BLaER1 treated with 17β-estradiol and CSF1 and Interleukin-3, amounts not matched to agents 10 nM and 100 nM (cell line): ENCODE data around the gene TGFBR2.

ENCODE experiments used
- H3K27ac ChIP-seq, 11 experiments: shearing (Covaris generic); formaldehyde crosslinking; 2 replicates each; pipeline ENCODE4 v1.8.1; 2022
- H3K27me3 ChIP-seq, 11 experiments: shearing (Covaris generic); formaldehyde crosslinking; 2 replicates each; pipeline ENCODE4 v1.8.1; 2022
- H3K36me3 ChIP-seq, 11 experiments: shearing (Covaris generic); formaldehyde crosslinking; 2 replicates each; pipeline ENCODE4 v1.8.1; 2022
- H3K4me1 ChIP-seq, 10 experiments: shearing (Covaris generic); formaldehyde crosslinking; 2 replicates each; pipeline ENCODE4 v1.8.1; 2022
- H3K4me2 ChIP-seq, 11 experiments: shearing (Covaris generic); formaldehyde crosslinking; 2 replicates each; pipeline ENCODE4 v1.8.1; 2022
- H3K4me3 ChIP-seq, 10 experiments: shearing (Covaris generic); formaldehyde crosslinking; 2 replicates each; pipeline ENCODE4 v1.8.1; 2022
- H3K9ac ChIP-seq, 11 experiments: shearing (Covaris generic); formaldehyde crosslinking; 2 replicates each; pipeline ENCODE4 v1.8.1; 2022
- H3K9me3 ChIP-seq, 11 experiments: shearing (Covaris generic); formaldehyde crosslinking; replicated peaks in 1 of 11; 2 replicates each; pipeline ENCODE4 v1.8.1; 2022
- H4K20me1 ChIP-seq, 11 experiments: shearing (Covaris generic); formaldehyde crosslinking; 2 replicates each; pipeline ENCODE4 v1.8.1; 2022
- Cebpa-rat ChIP-seq, 11 experiments: shearing (Covaris generic); IDR thresholded peaks; 2 replicates each; pipeline ENCODE4 v1.8.1; 2022

Gene TGFBR2

DNA sequence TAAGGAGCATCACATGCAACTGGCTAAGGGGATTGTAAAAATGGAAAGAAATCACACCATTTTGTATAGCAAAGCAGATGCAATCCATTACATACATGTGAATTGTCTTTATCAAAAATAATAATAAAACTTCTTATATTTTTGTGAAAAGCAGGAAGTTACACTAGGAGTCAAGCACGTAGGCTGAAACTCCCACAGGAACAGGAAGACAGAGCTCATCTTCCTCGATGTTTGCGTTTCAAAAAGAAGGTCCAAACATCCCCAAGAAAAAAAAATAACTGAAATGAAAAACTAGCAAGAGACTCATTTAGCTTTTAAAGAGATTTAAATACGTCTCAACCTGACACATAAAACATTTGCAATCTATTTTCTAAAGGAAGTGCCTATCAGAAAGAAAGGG is 106.6 kb downstream of the TGFBR2 start:
- Histone ChIP-seq H3K9me3 (peaks cover 0 to 41% (median 30%) of the 10 kb centered on the region in 11 experiments; a peak in 19 of 22 replicates), H3K27me3 (no peaks in the 10 kb centered on the region), H3K4me3 (no peak overlapping the region), H3K36me3 (no peaks in the 10 kb centered on the region), H3K27ac (peak overlapping the region in 2 of 11 experiments; percentile 18 to 30; a peak in 2 of 22 replicates), H3K4me2 (peak overlapping the region in 8 of 11 experiments; percentile 17 to 68 (median 30); a peak in 10 of 22 replicates), H3K9ac (no peak overlapping the region; a peak in 1 of 22 replicates), H3K4me1 (peaks cover 0 to 27% (median 9%) of the 10 kb centered on the region in 10 experiments; a peak in 12 of 20 replicates), H4K20me1 (no peaks in the 10 kb centered on the region)
- no peak for TF ChIP-seq Cebpa-rat (IDR thresholded peaks at IDR 0.05)

DNA sequence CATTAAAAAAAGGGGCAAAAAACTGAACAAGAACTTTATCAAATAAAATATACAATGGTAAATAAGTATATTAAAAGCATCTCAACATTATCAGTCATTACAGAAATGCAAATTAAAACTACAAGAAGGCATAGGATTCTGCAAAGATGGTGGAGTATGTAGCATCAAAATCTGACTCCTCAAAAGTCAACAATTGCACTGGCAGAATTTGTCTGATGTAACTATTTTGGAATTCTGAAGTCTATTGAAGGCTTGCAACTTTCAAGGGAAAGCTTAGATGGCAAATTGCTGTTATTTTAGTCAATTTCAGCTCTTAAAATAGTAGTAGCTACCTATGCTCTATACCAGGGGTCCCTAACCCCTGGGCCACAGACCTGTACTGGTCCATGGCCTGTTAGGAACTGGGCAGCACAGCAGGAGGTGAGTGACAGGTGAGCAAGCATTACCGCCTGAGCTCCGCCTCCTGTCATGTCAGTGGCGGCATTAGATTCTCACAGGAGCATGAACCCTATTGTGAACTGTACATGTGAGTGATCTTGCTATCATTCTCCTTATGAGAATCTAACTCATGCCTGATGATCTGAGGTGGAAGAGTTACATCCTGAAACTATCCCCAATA is 107.6 kb downstream of the TGFBR2 start:
- no peaks in the 10 kb centered on the region for H3K36me3 ChIP-seq
- H3K4me2 ChIP-seq, result no peak overlapping the region
- no peaks in the 10 kb centered on the region for H3K27me3 ChIP-seq
- H3K9ac ChIP-seq, result no peak overlapping the region
- H3K9me3 ChIP-seq, result peaks cover 0 to 48% (median 36%) of the 10 kb centered on the region in 11 experiments; a peak in 19 of 22 replicates
- no peak for TF ChIP-seq Cebpa-rat (IDR thresholded peaks at IDR 0.05)
- H3K27ac ChIP-seq, result no peak overlapping the region
- H3K4me1 ChIP-seq, result peaks cover 4 to 36% (median 19%) of the 10 kb centered on the region in 10 experiments; a peak in 19 of 20 replicates
- no peak overlapping the region for H3K4me3 ChIP-seq
- H4K20me1 ChIP-seq, result no peaks in the 10 kb centered on the region

DNA sequence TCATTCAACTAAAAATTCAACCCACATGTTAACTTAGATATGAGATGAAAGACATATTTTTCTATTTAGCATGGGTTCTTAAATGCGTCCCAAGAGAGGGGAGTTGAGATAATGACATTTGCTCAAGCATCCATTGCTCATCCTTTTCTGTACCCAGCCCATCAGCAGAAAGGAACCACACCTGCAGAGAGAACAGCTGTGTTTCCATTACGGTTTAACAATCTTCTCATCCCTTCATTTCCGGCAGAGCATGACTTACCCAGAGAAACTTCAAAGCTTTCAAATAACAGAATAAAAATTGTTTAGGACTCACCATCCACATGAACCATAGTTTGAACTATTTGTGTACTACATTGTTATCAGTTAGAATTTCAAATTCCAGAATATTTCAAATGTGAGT is 113.1 kb downstream of the TGFBR2 start:
- Histone ChIP-seq H3K4me3 (peak overlapping the region in 1 of 10 experiments; percentile 9; a peak in 1 of 20 replicates), H3K36me3 (no peaks in the 10 kb centered on the region), H3K27ac (peak overlapping the region in 1 of 11 experiments; percentile 33; a peak in 1 of 22 replicates), H4K20me1 (no peaks in the 10 kb centered on the region), H3K4me2 (peak overlapping the region in 8 of 11 experiments; percentile 23 to 69 (median 50); a peak in 15 of 22 replicates), H3K4me1 (peaks cover 0 to 38% (median 16%) of the 10 kb centered on the region in 10 experiments; a peak in 14 of 20 replicates), H3K27me3 (no peaks in the 10 kb centered on the region), H3K9ac (no peak overlapping the region), H3K9me3 (peaks cover 6 to 91% (median 43%) of the 10 kb centered on the region in 11 experiments; a peak in 18 of 22 replicates)
- TF ChIP-seq Cebpa-rat (IDR thresholded peaks at IDR 0.05), result no peak

DNA sequence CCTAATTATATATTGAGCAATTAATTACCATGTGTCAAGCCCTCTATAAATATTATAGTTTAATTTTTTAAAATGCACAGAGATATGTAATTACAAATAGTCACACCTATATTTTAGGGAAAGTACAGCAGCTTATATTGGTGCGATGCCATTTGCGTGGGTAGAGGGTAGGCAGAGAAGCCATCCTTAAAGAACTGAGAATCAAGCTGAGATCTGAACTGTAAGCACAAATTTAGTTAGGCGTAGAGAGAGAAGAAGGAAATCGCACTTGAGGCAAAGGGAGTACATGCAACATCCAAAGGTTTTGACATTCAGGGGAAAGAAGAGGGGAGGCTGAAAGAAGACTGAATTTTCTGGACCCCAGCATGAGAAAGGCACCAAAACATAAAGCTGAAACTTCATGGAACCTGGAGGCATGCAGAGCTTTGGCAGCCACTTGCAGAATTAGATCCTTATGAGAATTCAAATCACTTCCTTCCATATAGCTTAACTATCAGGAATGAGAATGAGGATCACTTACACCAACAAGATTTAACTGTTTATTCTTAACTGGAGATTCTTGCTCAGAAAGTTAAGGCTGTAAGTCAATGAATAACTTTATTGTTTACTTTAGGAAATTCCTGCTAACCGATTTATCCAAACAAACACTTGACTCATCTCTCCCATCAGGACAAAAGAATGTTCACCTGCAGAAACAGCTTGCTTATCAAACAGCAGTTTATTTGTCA is 114.3 kb downstream of the TGFBR2 start:
- TF ChIP-seq Cebpa-rat (IDR thresholded peaks at IDR 0.05), result no peak
- no peaks in the 10 kb centered on the region for H3K36me3 ChIP-seq
- H3K27me3 ChIP-seq, result no peaks in the 10 kb centered on the region
- no peak overlapping the region for H3K9ac ChIP-seq
- peaks cover 0 to 38% (median 16%) of the 10 kb centered on the region in 10 experiments; a peak in 14 of 20 replicates for H3K4me1 ChIP-seq
- no peak overlapping the region for H3K4me3 ChIP-seq
- no peak overlapping the region for H3K27ac ChIP-seq
- H3K4me2 ChIP-seq, result peak overlapping the region in 4 of 11 experiments; percentile 7 to 69 (median 50); a peak in 5 of 22 replicates
- H4K20me1 ChIP-seq, result no peaks in the 10 kb centered on the region
- H3K9me3 ChIP-seq, result peaks cover 6 to 85% (median 40%) of the 10 kb centered on the region in 11 experiments; a peak in 17 of 22 replicates

DNA sequence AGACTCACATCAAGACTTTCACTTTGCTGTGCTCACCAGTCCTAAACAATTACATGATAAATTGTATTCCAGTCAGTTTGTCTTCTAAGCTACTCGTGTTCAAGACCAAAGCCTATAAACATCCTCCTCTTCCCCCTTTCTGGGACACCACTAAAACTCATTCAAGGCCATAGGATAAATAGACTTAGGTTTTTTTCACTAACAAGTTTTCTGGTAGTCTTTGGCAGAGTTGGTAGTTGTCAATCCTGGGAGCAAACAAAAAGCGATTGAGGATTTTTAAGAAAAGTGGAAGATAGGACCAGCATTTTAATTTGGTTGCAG is 114.9 kb downstream of the TGFBR2 start:
- H3K27me3 ChIP-seq, result no peaks in the 10 kb centered on the region
- no peak overlapping the region for H3K27ac ChIP-seq
- H4K20me1 ChIP-seq, result no peaks in the 10 kb centered on the region
- peak overlapping the region in 3 of 11 experiments; percentile 49 to 69 (median 52); a peak in 4 of 22 replicates for H3K4me2 ChIP-seq
- peaks cover 0 to 38% (median 16%) of the 10 kb centered on the region in 10 experiments; a peak in 14 of 20 replicates for H3K4me1 ChIP-seq
- H3K4me3 ChIP-seq, result no peak overlapping the region
- no peak overlapping the region for H3K9ac ChIP-seq
- peaks cover 6 to 80% (median 40%) of the 10 kb centered on the region in 11 experiments; a peak in 17 of 22 replicates for H3K9me3 ChIP-seq
- H3K36me3 ChIP-seq, result no peaks in the 10 kb centered on the region
- no peak for TF ChIP-seq Cebpa-rat (IDR thresholded peaks at IDR 0.05)

DNA sequence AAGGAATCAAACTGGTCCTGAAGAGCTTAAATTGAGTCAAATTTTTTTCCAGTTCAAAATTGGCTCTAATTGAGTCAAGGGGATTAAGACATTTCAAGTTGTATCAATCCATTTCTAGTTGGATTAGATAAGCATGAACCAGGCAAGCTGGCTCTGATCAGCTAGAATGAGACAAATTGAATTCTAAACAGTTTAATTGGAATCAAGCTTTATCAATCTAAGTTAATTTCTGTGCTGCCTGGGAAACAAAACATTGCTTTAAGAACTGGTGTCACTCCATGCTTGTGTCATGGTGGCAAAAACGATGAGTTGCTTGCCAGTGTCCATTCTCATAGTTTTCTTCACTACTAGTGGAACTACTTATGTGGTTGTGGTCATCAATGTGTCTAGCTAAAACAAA is 116.8 kb downstream of the TGFBR2 start:
- no peak overlapping the region for H3K9ac ChIP-seq
- no peaks in the 10 kb centered on the region for H3K36me3 ChIP-seq
- H3K4me1 ChIP-seq, result peaks cover 0 to 39% (median 16%) of the 10 kb centered on the region in 10 experiments; a peak in 14 of 20 replicates
- no peaks in the 10 kb centered on the region for H4K20me1 ChIP-seq
- no peak overlapping the region for H3K4me2 ChIP-seq
- H3K27me3 ChIP-seq, result no peaks in the 10 kb centered on the region
- H3K27ac ChIP-seq, result no peak overlapping the region
- H3K4me3 ChIP-seq, result no peak overlapping the region
- TF ChIP-seq Cebpa-rat (IDR thresholded peaks at IDR 0.05), result no peak
- H3K9me3 ChIP-seq, result peaks cover 6 to 65% (median 26%) of the 10 kb centered on the region in 11 experiments; a peak in 16 of 22 replicates

DNA sequence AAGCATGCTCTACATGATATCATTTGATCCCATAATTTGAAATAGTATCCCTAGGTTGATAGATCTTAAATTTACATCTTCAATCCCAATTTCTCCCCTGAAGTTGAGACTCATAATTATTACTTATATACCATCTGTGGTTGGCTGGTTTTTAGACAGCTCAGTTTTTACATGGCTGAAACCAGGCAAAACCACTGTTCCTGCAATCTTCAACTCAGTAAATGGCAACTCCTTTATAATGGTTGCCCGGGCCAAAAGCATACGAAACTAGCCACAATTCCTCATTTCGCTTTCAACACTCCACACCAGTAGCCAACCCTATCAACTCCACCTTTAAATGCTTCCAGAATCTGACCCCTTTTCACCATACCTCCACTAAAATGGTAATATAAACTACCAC is 118.5 kb downstream of the TGFBR2 start:
- H3K4me3 ChIP-seq, result no peak overlapping the region
- peaks cover 6 to 39% (median 12%) of the 10 kb centered on the region in 10 experiments for H3K4me1 ChIP-seq
- no peaks in the 10 kb centered on the region for H3K27me3 ChIP-seq
- H3K36me3 ChIP-seq, result no peaks in the 10 kb centered on the region
- no peak overlapping the region for H3K4me2 ChIP-seq
- no peak for TF ChIP-seq Cebpa-rat (IDR thresholded peaks at IDR 0.05)
- H3K9ac ChIP-seq, result no peak overlapping the region
- no peaks in the 10 kb centered on the region for H4K20me1 ChIP-seq
- H3K27ac ChIP-seq, result no peak overlapping the region
- peaks cover under 1 to 48% (median 17%) of the 10 kb centered on the region in 11 experiments; a peak in 15 of 22 replicates for H3K9me3 ChIP-seq

DNA sequence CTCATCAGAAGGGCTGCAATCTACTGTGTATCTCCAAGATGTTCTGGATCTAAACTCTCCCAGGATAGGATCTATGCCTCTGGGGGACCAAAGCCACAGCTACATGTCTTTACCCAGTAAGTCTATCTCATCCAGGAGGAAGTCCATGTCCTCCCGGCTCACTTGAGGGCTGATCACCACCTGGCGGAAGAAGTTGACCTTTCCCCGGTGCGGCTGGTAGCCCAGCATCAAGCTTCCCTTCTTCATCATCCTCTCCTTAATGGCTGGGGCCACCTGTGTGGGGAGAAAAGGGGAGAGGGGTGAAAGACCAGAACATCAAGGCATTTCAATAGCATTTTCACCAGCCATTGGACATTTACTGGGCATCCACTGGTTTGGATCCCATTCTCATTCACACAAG is 121.7 kb downstream of the TGFBR2 start:
- Histone ChIP-seq H4K20me1 (no peaks in the 10 kb centered on the region), H3K9ac (no peak overlapping the region), H3K27ac (no peak overlapping the region), H3K4me1 (peaks cover 6 to 39% (median 15%) of the 10 kb centered on the region in 10 experiments), H3K27me3 (no peaks in the 10 kb centered on the region), H3K4me3 (no peak overlapping the region), H3K4me2 (peak overlapping the region in 3 of 11 experiments; percentile 12 to 64 (median 15); a peak in 4 of 22 replicates), H3K9me3 (peaks cover 0 to 26% (median 9%) of the 10 kb centered on the region in 11 experiments; a peak in 12 of 22 replicates), H3K36me3 (no peaks in the 10 kb centered on the region)
- no peak for TF ChIP-seq Cebpa-rat (IDR thresholded peaks at IDR 0.05)

DNA sequence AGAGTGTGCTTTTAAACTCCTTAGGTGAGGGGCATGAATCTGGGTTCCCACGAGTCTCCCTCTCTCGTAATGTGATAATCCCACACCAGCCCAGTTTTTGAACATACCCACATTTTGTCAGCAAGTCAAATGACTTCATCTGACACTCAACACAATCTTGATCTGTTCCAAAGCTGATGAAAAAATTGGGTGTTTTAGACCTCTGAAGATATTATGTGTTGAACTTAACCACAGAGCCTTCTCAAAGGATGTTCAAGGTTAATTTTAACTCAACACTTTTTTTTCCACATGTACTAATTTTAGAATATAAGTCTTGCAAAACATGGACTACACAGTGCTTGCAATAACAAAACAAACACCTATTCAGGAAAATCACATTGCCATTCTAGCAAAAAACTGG is 123.1 kb downstream of the TGFBR2 start:
- no peak for TF ChIP-seq Cebpa-rat (IDR thresholded peaks at IDR 0.05)
- H4K20me1 ChIP-seq, result no peaks in the 10 kb centered on the region
- 0 out of 22 replicates have a peak overlapping the region, but pooled peaks of 1 of the 11 experiments have one; percentile 32 for H3K9ac ChIP-seq
- H3K27me3 ChIP-seq, result no peaks in the 10 kb centered on the region
- peaks cover 0 to 16% (median 3%) of the 10 kb centered on the region in 11 experiments; a peak in 6 of 22 replicates for H3K9me3 ChIP-seq
- H3K4me2 ChIP-seq, result peak overlapping the region; percentile 39 to 86 (median 61); a peak in 21 of 22 replicates
- H3K36me3 ChIP-seq, result no peaks in the 10 kb centered on the region
- peaks cover 6 to 53% (median 21%) of the 10 kb centered on the region in 10 experiments for H3K4me1 ChIP-seq
- H3K4me3 ChIP-seq, result no peak overlapping the region
- H3K27ac ChIP-seq, result peak overlapping the region in 6 of 11 experiments; percentile 8 to 57 (median 27); a peak in 7 of 22 replicates
